Upper lobe of left lung (tissue), 4 donors: Measurements from ENCODE around the gene GOLGA6L10.
"Not testable (repeated sequence)": the region's sequence is repeated elsewhere in the genome, so short reads cannot be mapped to it uniquely, and the experiment has no call there.

ENCODE experiments used
- POLR2AphosphoS5 ChIP-seq, 2 donors: sonication (generic); formaldehyde crosslinking; IDR thresholded peaks; one replicate each; pipeline ENCODE4 v1.5.1; 2017; ENCODE audit warnings: antibody characterized with exemption in 2 of 2
- TF ChIP-seq, protein P1 (sequence below), 6 experiments: fragments of 450-650 bp in 4 of 6; fragments of 200-600 bp in 2 of 6; sonication (generic) in 2 of 6; IDR thresholded peaks; one replicate each; pipeline ENCODE4 v1.5.1; 2016 to 2019; ENCODE audit warnings: antibody characterized with exemption in 6 of 6

DNA sequence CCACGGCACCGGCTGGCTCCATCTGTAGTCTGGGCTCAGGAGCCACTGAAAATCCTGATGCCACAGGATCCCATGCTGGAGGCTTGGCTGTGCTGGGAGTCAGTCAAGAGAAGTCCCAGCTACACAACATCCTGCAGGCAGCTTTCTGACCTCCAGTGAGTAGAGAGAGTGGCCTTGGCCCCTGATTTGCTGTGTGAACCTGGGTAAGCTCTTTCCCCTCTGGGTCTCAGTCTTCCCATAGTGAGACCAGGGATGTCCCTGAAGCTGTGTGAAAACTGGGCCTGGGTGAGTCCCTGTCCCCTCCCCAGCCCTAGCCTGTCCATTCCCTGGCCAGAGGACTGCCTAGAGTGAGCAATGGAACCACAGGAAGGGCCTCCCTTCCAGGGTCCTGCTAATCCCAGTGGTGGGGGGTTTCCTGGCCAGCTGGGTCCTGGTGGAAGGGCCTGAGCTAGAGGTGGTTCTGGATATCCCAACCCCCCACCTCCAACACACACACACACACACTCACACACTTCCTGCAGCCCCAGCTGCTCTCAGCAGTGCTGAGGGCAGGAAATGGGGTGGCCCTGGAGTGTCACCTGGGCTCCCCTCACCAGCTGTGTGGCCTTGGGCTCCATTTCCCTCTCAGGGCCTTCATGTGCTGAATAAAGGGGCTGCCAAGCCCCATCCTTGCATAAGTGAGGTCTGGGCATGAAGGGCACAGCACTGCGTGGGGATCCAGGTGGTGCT is 17.5 kb downstream of the GOLGA6L10 start:
- TF ChIP-seq, protein P1, sequence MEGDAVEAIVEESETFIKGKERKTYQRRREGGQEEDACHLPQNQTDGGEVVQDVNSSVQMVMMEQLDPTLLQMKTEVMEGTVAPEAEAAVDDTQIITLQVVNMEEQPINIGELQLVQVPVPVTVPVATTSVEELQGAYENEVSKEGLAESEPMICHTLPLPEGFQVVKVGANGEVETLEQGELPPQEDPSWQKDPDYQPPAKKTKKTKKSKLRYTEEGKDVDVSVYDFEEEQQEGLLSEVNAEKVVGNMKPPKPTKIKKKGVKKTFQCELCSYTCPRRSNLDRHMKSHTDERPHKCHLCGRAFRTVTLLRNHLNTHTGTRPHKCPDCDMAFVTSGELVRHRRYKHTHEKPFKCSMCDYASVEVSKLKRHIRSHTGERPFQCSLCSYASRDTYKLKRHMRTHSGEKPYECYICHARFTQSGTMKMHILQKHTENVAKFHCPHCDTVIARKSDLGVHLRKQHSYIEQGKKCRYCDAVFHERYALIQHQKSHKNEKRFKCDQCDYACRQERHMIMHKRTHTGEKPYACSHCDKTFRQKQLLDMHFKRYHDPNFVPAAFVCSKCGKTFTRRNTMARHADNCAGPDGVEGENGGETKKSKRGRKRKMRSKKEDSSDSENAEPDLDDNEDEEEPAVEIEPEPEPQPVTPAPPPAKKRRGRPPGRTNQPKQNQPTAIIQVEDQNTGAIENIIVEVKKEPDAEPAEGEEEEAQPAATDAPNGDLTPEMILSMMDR (IDR thresholded peaks at IDR 0.05) = not testable (repeated sequence)
- TF ChIP-seq POLR2AphosphoS5 (IDR thresholded peaks at IDR 0.05) = not testable (repeated sequence)
